ENCODE measurements around the gene S100A11.

The S100A11 gene

GRCh38 chr1:152001631-152002584 lies 34.9 kb downstream of the S100A11 start:
- DNase-seq, result peak; percentile 90

GRCh38 chr1:152000964-152001630 lies 35.7 kb downstream of the S100A11 start:
- DNase-seq, result no peak

GRCh38 chr1:151998611-151999362 lies 38.0 kb downstream of the S100A11 start:
- no peak for DNase-seq

GRCh38 chr1:151997284-151997570 lies 39.6 kb downstream of the S100A11 start:
- no peak for DNase-seq

GRCh38 chr1:151995774-151996173 lies 41.0 kb downstream of the S100A11 start:
- no peak for DNase-seq

- no peak for DNase-seq
These were observed 41.8 kb downstream of the S100A11 start for GRCh38 chr1:151994956-151995355.

GRCh38 chr1:151993734-151994496 lies 42.9 kb downstream of the S100A11 start, which contains the start of gene S100A10:
Gene S100A10 (minus strand): TSS chr1:151993859. CDS start chr1:151986230, 7,629 bp downstream.
- DNase-seq, result peak; percentile 83

- DNase-seq, result peak; percentile 68
These were observed 43.6 kb downstream of the S100A11 start for GRCh38 chr1:151993084-151993733.

GRCh38 chr1:151992303-151993083 lies 44.3 kb downstream of the S100A11 start:
- peak; percentile 85 for DNase-seq

- no peak for DNase-seq
These were observed 45.0 kb downstream of the S100A11 start for GRCh38 chr1:151991663-151992302.

GRCh38 chr1:151990856-151991198 lies 46.0 kb downstream of the S100A11 start:
- no peak for DNase-seq

- no peak for DNase-seq
These were observed 46.5 kb downstream of the S100A11 start for GRCh38 chr1:151990058-151990855.

GRCh38 chr1:151989211-151989862 lies 47.5 kb downstream of the S100A11 start:
- DNase-seq, result peak; percentile 69

GRCh38 chr1:151988405-151988923 lies 48.3 kb downstream of the S100A11 start:
- peak; percentile 55 for DNase-seq

GRCh38 chr1:151986501-151987190 lies 50.2 kb downstream of the S100A11 start:
- DNase-seq, result no peak

- no peak for DNase-seq
These were observed 51.0 kb downstream of the S100A11 start for GRCh38 chr1:151985768-151986167.

- DNase-seq, result no peak
These were observed 51.5 kb downstream of the S100A11 start for GRCh38 chr1:151985270-151985669.

- peak; percentile 50 for DNase-seq
These were observed 52.4 kb downstream of the S100A11 start for GRCh38 chr1:151984313-151984956.
